ENCODE measurements around the gene BABAM2. TPM values are rescaled to one million over a fixed set of nuclear protein-coding genes. Genes with fewer than 3 reads are reported as not detected.

Gene BABAM2
- total RNA-seq, 1 experiment from 2014 or later = 57.6 TPM

- POLR2A ChIA-PET = interaction anchor here (0.7 to 1.3 kb wide), 2 partner anchors 10 to 27 kb away, joined by 3 to 6 read pairs; no protein-coding TSS in a partner anchor
- DNase-seq (ENCODE audit: unreplicated experiment) = no peak
- CTCF ChIA-PET = no interaction called here
- TF ChIP-seq CTCF (IDR thresholded peaks at IDR 0.05; ENCODE audit: unreplicated experiment) = no peak
- H3K36me3 Mint-ChIP-seq (ENCODE audit: insufficient read depth, unreplicated experiment) = peaks cover 7% of the 10 kb centered on the region
- H3K9me3 Mint-ChIP-seq (ENCODE audit: unreplicated experiment) = no peaks in the 10 kb centered on the region
- H3K27ac Mint-ChIP-seq (ENCODE audit: low read depth, unreplicated experiment) = no peak overlapping the region
- no peak overlapping the region for H3K4me3 Mint-ChIP-seq (ENCODE audit: unreplicated experiment)
- no TSS peak for BruUV-seq (replicated peaks)
- H3K27me3 Mint-ChIP-seq (ENCODE audit: insufficient read depth, unreplicated experiment) = no peaks in the 10 kb centered on the region
- peaks cover 5% of the 10 kb centered on the region for H3K4me1 Mint-ChIP-seq (ENCODE audit: insufficient read depth, unreplicated experiment)
- intact Hi-C loops (cut with micrococcal nuclease) = no loop called here
These were observed 344.3 kb downstream of the BABAM2 start for GRCh38 chr2:28234807-28235206.

DNA sequence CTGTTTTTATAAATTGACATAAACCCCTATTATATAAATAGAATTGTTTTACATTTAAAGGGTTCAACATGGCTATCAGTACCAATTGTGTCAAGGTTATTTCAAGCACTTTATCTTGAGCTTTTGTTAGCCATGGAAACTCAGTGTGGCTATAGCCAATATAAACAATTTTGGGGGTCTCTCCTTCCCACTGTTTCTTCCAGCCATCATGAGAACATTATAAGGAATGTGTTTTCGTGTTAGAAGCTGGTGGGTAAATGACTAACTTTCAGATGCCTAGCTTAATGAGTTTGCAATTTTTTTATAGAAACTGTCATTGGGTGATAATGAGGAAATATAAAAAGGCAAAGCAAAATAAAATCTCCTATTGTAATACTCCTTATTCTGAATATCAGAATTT lies 348.7 kb downstream of the BABAM2 start:
- no TSS peak for BruUV-seq (replicated peaks)
- Mint-ChIP-seq H3K27ac (ENCODE audit: low read depth, unreplicated experiment) (no peak overlapping the region), H3K27me3 (ENCODE audit: insufficient read depth, unreplicated experiment) (no peaks in the 10 kb centered on the region), H3K4me3 (ENCODE audit: unreplicated experiment) (no peak overlapping the region), H3K36me3 (ENCODE audit: insufficient read depth, unreplicated experiment) (peaks cover 7% of the 10 kb centered on the region), H3K4me1 (ENCODE audit: insufficient read depth, unreplicated experiment) (no peaks in the 10 kb centered on the region), H3K9me3 (ENCODE audit: unreplicated experiment) (no peaks in the 10 kb centered on the region)
- intact Hi-C loops (cut with micrococcal nuclease) = no loop called here
- no peak for DNase-seq (ENCODE audit: unreplicated experiment)
- CTCF ChIA-PET = interaction anchor here (1.4 kb wide), 1 partner anchor 31 kb away, joined by 4 read pairs; no protein-coding TSS in a partner anchor
- TF ChIP-seq CTCF (IDR thresholded peaks at IDR 0.05; ENCODE audit: unreplicated experiment) = no peak
- POLR2A ChIA-PET = interaction anchor here (0.6 to 2.8 kb wide), 5 partner anchors 10 to 290 kb away, joined by 3 to 10 read pairs (median 3); no protein-coding TSS in a partner anchor

DNA sequence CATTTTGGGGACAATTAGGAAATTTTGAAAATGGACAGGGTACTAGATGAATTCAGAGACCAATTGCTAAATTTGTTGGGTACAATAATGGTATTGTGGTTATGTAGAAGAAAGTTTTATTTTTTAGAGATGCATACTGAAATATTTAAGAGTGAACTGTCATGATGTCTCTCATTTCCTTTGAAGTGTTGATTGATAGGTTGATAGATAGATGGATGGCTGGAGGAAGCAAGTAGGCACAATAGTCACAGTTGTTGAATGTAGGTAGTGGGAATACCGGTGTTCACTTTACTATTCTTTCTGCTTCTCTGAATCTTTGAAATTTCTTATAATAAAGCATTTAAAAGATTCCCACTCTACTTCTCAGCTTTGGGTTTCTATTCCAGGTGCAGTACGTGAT lies 350.4 kb downstream of the BABAM2 start:
- CTCF ChIA-PET = interaction anchor here (1.2 kb wide), 1 partner anchor 8 kb away, joined by 3 read pairs; no protein-coding TSS in a partner anchor
- Mint-ChIP-seq H3K9me3 (ENCODE audit: unreplicated experiment) (no peaks in the 10 kb centered on the region), H3K4me1 (ENCODE audit: insufficient read depth, unreplicated experiment) (no peaks in the 10 kb centered on the region), H3K27me3 (ENCODE audit: insufficient read depth, unreplicated experiment) (no peaks in the 10 kb centered on the region), H3K27ac (ENCODE audit: low read depth, unreplicated experiment) (no peak overlapping the region), H3K36me3 (ENCODE audit: insufficient read depth, unreplicated experiment) (peaks cover 7% of the 10 kb centered on the region), H3K4me3 (ENCODE audit: unreplicated experiment) (no peak overlapping the region)
- POLR2A ChIA-PET = no interaction called here
- TF ChIP-seq CTCF (IDR thresholded peaks at IDR 0.05; ENCODE audit: unreplicated experiment) = no peak
- DNase-seq (ENCODE audit: unreplicated experiment) = no peak
- intact Hi-C loops (cut with micrococcal nuclease) = no loop called here
- BruUV-seq (replicated peaks) = no TSS peak

- peaks cover 12% of the 10 kb centered on the region for H3K36me3 Mint-ChIP-seq (ENCODE audit: insufficient read depth, unreplicated experiment)
- no peak overlapping the region for H3K4me3 Mint-ChIP-seq (ENCODE audit: unreplicated experiment)
- no TSS peak for BruUV-seq (replicated peaks)
- H3K4me1 Mint-ChIP-seq (ENCODE audit: insufficient read depth, unreplicated experiment) = peaks cover 7% of the 10 kb centered on the region
- ChIA-PET CTCF (interaction anchor here (0.6 kb wide), 1 partner anchor 234 kb away, joined by 3 read pairs; no protein-coding TSS in a partner anchor), POLR2A (no interaction called here)
- H3K27ac Mint-ChIP-seq (ENCODE audit: low read depth, unreplicated experiment) = no peak overlapping the region
- no peaks in the 10 kb centered on the region for H3K27me3 Mint-ChIP-seq (ENCODE audit: insufficient read depth, unreplicated experiment)
- DNase-seq (ENCODE audit: unreplicated experiment) = no peak
- intact Hi-C loops (cut with micrococcal nuclease) = no loop called here
- H3K9me3 Mint-ChIP-seq (ENCODE audit: unreplicated experiment) = no peaks in the 10 kb centered on the region
- no peak for TF ChIP-seq CTCF (IDR thresholded peaks at IDR 0.05; ENCODE audit: unreplicated experiment)
These were observed 356.8 kb downstream of the BABAM2 start for GRCh38 chr2:28247290-28247689.

All from MCF 10A (cell line).